ENCODE results near the gene ADGRD1.
"Not testable (repeated sequence)": the region's sequence is repeated elsewhere in the genome, so short reads cannot be mapped to it uniquely, and the experiment has no call there.

The ADGRD1 gene

GRCh38 chr12:131104463-131105350, 151.0 kb downstream of the ADGRD1 start:
- peak; percentile 53 for DNase-seq (ENCODE audit: low read depth)

GRCh38 chr12:131105351-131105735, 151.6 kb downstream of the ADGRD1 start:
- no peak for DNase-seq (ENCODE audit: low read depth)

- peak; percentile 27 for DNase-seq (ENCODE audit: low read depth)
Observed at GRCh38 chr12:131105736-131106348, 152.1 kb downstream of the ADGRD1 start.

GRCh38 chr12:131106349-131106941, 152.7 kb downstream of the ADGRD1 start:
- DNase-seq (ENCODE audit: low read depth): no peak

- no peak for DNase-seq (ENCODE audit: low read depth)
Observed at GRCh38 chr12:131108177-131108955, 154.7 kb downstream of the ADGRD1 start.

- DNase-seq (ENCODE audit: low read depth): no peak
Observed at GRCh38 chr12:131111446-131111845, 157.7 kb downstream of the ADGRD1 start.

GRCh38 chr12:131112021-131112420, 158.3 kb downstream of the ADGRD1 start:
- DNase-seq (ENCODE audit: low read depth): no peak

GRCh38 chr12:131112700-131113290, 159.1 kb downstream of the ADGRD1 start:
- no peak for DNase-seq (ENCODE audit: low read depth)

GRCh38 chr12:131113568-131114270, 160.0 kb downstream of the ADGRD1 start:
- DNase-seq (ENCODE audit: low read depth): no peak

- DNase-seq (ENCODE audit: low read depth): no peak
Observed at GRCh38 chr12:131114271-131114670, 160.6 kb downstream of the ADGRD1 start.

GRCh38 chr12:131114942-131115584, 161.4 kb downstream of the ADGRD1 start:
- no peak for DNase-seq (ENCODE audit: low read depth)

GRCh38 chr12:131115766-131116467, 162.2 kb downstream of the ADGRD1 start:
- DNase-seq (ENCODE audit: low read depth): no peak

GRCh38 chr12:131116468-131117117, 162.9 kb downstream of the ADGRD1 start:
- DNase-seq (ENCODE audit: low read depth): no peak

GRCh38 chr12:131117438-131118245, 163.9 kb downstream of the ADGRD1 start:
- no peak for DNase-seq (ENCODE audit: low read depth)

- no peak for DNase-seq (ENCODE audit: low read depth)
Observed at GRCh38 chr12:131118371-131118770, 164.7 kb downstream of the ADGRD1 start.

- DNase-seq (ENCODE audit: low read depth): not testable (repeated sequence)
Observed at GRCh38 chr12:131119345-131119744, 165.6 kb downstream of the ADGRD1 start.

GRCh38 chr12:131119936-131120335, 166.2 kb downstream of the ADGRD1 start:
- no peak for DNase-seq (ENCODE audit: low read depth)

GRCh38 chr12:131120831-131121271, 167.1 kb downstream of the ADGRD1 start:
- DNase-seq (ENCODE audit: low read depth): no peak
